Amygdala (tissue), 56 donors: ENCODE measurements around the gene TAOK1.
A peak's percentile ranks its signal among the peaks of the same experiment; 100 is the strongest.

Experiments used
- DNase-seq, 56 donors: peaks; one replicate each; lab custom pipeline; 2025; lab: John Stamatoyannopoulos, UW

The TAOK1 gene

DNA sequence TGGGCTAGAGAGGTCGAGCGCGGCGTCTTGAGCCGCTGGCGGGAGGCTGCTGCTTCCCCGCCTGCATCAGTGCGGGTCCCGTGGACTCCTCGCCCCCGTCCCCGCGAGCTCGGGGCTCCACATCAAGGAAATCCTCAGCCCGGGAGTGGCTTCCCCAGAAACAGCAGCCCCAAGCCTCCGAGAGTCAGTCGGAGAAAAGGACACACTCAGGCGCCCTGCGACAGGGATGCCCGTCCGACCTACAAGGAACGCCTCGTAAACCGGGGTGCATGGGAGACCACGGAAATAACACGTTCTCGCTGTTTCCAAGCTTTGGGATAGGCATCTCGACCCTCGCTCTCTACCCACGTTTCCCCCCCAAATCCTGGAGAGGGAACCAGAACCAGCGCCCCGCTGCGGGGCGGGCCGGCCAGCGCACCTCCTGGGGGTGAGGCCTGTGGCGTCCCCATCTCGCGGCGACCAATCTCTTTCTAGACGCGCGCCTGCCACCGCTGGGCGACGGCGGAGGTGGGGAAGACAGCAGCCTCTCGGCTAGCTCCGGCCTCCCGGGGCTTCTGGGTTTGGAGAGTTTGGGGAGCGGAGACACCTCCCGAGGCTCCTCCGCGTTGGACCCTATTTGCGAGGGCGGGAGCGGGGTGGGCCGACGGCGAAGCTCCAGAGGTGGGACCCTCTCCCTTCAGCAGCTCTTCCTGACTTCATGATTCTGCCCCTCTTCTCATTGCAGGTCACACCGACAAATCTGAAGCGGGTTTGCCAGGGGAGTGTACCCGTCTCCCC is 177.6 kb downstream of the TAOK1 start:
- peak in 12 of 56 donors; percentile 34 to 62 (median 52) for DNase-seq

DNA sequence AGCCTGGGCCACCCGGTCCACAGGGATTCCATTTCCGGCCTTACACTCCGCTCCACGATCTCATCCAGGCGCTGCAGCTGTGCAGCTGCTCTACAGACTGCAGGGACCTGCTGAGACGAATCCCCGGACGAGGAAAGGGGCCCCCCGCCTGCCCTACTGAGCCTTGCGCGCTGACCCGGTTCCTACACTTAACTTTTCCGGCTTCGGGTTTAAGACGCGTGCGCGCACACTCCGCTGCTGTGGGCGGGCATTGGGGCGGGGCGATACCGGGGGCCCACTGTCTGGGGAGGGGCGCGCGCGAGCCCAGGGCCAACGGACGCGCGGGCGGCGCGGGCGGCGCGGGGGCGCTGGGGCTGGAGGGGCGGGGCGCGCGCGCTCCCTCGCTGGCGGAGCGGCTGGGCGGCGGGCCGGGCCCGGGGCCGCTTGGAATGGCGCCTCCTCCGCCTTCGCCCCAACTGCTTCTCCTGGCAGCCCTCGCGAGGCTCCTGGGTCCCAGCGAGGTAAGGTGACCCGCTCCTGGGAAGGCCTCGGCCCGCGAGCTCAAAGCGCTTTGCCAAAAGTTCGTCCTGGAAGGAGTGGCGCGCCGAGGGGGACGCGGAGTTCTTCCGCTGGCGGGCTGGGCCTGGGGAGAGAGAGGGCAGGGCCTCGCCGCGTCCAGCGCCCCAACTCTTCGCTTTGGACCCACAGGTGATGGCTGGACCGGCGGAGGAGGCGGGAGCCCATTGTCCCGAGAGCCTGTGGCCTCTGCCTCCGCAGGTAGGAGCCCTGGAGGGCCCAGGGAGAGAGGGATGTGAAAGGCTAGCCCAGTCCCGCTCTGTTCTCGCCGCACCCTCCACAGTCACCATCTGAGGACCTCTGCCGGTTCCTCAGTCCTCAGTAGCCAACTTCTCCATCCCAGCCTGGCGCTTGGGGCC is 178.4 kb downstream of the TAOK1 start, which contains the start of gene TP53I13:
Gene TP53I13, plus strand, starts transcription at position 371 of the 914 bp plus-strand sequence. Its CDS starts 58 bp downstream, at position 429.
- peak in 43 of 56 donors; percentile 35 to 85 (median 69) for DNase-seq

DNA sequence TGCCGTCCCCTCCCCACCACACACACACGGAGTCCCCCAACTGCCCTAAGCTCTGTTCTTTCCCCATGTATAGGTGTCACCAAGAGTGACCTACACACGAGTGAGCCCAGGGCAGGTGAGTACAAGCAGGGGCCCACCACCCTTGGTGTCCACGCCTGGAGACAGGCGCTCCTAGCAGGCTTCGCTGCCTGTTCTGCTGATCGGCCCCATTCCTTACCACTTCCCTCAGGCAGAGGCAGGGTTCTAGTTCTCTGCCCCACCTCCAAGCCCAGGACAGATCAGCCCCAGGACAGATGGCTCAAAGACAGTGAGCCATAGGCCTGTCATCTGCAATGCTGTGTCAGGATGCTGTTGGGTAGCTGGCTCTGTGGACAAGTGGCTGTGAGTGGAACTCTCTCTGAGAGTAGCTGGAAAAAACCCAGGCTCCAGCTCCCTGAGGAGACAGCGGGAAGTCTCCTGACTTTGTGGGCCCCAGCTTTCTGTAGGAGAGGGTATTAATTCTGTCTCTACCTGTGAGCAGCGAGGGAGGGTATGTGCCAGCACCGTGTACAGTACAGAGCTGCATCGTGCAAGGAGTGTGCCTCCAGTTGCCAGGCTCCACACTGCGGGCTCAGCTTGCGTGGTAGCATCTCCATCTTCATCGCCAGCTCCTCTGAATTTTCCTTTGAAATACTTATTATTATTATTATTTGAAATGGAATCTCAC is 179.2 kb downstream of the TAOK1 start:
- DNase-seq = no peak

DNA sequence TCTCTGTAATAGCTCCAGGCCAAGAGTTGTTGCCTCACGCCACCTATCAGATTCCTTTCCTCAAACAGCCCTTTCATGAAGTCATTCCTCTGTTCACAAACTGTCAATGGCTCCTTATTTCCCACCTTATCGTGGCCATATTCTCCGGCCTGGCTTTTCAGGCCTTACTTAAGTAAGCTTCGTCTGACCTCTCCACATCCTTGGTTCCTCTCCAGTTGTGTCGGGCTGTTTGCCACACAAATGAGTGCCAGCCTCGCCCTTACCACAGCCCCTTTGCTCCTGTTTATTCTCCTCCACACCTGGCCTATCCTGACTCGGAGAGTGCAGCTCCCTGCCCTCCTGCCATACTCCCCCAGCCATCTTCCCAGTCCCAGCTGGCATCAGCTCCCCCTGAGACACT is 180.4 kb downstream of the TAOK1 start:
- DNase-seq = no peak

DNA sequence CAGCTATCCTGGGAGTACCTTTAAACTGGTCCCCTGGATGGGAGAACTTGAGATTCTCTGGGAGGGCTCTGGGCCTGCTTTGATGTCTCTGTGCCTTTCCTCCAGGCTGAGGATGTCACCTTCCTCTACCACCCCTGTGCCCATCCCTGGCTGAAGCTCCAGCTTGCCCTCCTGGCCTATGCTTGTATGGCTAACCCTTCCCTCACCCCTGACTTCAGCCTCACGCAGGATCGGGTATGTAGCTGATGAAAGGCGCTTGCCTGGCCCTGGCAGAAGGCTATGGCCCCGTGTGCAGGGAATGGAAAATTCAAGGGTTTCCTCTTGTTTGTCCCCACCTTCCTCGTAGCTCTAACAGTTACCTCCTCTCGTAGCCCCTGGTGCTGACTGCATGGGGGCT is 181.3 kb downstream of the TAOK1 start:
- no peak for DNase-seq

DNA sequence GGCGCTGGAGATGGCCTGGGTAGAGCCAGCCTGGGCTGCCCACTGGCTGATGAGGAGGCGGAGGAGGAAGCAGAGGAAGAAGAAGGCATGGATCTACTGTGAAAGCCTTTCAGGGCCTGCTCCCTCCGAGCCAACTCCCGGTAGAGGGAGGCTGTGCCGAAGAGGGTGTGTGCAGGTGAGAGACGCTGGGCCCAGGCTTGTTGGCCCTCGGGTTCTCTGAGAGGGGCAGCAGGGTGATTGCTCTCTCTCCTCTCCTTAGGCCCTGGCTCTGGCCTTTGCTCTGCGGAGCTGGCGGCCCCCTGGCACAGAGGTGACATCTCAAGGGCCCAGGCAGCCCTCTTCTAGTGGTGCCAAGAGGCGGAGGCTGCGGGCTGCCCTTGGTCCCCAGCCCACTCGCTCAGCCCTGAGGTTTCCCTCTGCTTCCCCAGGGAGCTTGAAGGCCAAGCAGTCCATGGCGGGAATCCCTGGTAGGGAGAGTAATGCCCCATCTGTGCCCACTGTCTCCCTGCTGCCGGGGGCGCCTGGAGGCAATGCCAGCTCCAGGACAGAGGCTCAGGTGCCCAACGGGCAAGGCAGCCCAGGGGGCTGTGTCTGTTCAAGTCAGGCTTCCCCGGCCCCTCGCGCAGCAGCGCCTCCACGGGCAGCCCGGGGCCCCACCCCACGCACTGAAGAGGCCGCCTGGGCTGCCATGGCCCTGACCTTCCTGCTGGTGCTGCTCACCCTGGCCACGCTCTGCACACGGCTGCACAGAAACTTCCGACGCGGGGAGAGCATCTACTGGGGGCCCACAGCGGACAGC is 181.9 kb downstream of the TAOK1 start:
- DNase-seq = no peak

DNA sequence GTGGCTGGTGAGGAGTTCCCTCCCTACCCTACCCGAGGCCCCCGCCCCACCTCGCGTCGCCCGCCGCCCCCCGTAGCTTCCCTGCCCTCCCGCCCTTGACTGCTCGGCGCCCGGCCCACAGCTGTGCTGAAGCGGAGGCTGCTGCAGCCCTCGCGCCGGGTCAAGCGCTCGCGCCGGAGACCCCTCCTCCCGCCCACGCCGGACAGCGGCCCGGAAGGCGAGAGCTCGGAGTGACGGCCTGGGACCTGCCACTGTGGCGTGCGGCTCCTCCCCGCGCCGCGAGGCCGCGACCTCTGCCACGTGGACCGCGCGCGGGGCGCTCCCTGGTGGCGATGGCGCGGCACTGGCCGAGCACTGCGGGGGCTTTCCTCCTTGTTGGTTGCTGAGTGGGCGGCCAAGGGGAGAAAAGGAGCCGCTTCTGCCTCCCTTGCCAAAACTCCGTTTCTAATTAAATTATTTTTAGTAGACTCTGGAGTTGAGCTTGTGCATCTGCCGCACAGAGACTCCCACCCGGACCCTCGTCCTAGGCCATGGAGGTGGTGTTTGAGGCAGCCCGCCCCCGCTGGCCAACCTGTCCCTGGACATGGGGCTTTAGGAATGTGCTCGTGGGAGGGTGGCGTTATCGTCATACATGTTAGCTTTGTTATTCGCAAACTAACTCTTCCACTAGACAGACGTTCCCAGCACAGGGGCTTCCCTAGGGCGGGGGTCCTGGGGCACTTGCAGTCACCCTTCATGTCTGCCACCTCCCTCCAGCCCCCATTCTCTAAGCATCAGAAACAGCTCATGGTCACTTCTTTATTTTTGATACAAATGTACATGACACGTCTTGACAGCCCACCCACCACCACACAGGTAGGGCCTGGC is 182.8 kb downstream of the TAOK1 start:
- DNase-seq = peak in 24 of 56 donors; percentile 20 to 74 (median 47)

DNA sequence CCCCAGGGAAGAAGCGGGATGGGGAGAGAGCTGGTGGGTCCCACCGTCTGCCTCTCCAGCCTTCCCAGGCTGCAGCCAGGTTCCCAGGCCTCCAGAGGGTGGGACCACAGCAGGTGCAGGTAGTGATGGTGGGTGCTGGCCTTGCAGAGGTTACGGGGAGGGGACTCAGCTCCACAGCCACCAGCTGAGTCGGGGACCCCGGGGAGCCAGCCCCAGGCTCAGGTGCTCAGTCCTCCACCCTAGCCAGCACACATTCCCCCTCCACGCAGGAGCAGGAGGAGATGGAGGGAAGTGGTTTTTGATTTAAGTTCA is 183.4 kb downstream of the TAOK1 start:
- no peak for DNase-seq

DNA sequence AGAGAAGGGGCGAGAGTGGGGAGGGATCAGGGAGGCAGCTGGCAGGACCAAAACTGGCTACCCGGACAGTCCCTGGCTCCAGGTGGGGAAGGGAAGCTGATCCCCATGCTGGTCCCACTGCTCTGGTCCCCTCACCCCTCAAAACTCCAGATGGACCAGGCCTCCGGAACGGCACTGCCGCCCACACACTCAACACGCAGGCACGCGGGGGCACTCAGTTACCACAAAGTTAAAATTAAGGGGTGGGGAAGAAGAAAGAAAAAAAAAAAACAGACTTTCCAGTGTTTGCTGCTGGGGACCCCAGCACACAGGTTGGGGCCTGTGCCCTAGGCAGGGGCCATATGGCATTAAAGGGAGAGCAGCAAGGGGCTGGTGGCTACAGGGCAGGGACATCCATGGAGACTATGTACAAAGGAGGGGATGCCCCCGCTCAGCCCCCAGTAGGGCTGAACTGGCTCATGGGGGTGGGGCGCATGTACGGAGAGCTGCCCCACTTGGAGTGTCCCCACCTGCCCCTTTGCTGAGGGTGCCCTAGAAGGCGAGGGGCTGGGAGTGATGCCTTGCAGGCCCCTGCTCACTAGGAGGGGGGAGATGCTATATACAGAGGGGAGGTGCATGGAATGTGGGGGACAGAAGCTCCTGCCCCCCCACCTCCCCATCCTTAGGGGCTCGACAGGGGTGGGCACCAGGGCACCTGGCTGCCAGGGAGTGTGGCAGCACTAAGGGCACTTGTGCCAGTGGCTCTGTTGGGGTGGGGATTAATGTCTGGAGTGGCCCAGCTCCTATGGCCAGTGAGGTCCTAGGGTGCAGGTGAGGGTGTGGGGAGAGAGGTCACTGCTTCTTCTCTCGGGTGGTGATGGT is 183.9 kb downstream of the TAOK1 start:
- DNase-seq = no peak

DNA sequence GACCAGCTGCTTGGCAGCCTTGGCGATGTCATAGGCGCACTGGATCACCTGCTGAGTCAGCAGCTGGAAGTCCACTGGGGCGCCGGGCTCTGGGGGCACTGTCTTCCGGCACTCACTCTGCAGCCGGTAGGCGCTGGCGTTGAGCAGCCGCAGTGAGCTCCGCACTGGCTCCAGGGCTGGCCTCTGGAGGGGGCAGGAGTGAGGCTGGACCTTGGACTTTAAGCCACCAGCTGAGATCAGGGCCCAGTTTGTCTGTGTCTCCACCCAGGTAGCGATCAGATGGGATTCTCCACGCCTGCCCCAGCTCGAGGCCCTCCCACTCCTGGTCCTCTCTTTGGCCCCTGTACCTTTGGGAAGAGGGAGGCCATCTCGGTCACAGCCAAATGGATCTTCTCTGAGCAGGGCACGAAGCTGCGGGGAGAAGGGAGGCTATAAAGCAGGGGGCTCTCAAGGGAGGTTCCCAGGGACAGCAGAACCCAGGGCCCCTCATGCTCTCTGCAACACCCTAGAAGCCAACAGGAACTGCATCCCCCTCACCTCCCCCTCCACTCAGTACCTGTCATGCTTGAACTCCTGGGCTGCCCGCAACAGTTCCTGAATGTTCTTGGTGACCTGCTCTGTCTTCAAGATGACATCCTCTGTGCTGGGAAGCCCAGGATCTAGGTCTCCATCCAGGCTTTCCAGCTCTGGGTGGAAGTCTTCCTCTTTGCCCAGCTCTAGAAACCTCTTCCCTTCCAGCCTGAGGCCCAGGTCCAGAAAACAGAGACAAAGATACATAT is 184.8 kb downstream of the TAOK1 start:
- DNase-seq = no peak

DNA sequence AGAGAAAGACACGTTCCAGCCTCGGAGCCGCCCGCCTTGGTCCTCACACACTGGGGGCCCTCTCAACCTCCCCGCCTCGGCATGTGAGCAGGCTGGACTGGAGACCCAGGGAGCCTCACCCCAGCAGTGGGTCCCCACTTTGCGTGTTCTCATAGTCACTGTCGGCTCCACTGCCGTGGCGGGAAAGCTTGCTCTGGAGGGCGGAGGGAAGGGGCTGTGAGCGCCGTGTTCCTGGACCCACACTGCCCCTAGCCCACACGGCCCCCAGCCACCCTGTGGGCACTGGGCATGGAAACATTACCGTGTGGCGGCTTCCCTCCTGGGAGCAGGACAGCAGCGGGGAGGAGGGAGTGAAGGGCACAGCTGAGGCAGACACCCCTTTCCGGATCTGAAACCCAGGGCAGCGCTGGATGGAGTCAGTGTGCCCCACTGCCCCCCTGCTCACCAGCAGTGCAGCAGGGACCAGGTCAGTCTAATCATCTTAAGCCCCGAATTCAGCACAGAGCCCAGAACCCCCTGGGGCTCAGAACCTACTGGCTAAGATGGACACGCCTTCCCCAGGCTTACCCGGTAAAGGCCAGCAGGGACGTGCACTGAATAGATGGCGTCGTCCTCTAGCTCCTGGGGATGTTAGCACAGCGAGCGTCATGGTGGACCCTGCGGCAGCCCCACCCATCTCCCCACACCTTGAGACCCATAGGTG is 185.5 kb downstream of the TAOK1 start:
- DNase-seq = no peak

DNA sequence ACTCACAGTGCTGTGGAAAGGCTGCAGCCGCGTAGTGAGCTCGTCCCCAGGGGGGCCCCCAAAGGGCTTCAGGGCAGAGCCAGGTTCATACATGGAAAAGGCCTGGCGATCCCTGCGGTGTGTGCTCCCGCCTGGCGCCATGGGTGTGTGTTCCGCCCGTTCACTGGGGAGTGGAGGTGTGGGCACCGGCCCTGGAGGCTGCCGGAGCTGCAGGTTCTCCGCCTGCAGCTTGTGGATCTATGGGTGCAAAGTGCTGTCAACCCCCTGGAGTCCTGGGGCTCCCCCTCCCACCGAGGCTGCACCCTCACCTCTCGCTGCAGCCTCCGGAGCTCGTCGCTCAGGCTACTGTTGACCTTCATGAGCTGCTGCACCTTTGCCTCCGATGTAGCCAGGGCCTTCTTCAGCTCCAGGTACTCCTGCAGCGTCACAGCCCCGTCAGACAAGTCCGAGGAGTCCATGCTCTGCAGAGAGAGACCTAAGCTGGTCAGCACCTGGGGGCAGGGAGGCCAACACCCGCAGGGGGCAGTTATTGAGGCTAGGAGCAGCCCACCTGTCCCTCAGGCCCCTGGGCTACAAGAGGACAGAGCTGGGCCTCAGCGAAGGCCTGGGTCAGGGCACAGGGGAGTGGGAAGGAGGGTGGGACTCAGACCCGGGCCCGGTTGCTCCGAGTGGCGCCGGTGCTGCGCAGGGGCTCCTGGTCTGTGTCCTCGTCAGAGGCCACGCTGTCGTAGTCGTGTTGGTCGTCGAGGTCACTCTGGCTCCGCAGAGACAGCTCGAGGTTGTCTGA is 186.2 kb downstream of the TAOK1 start:
- DNase-seq = no peak

DNA sequence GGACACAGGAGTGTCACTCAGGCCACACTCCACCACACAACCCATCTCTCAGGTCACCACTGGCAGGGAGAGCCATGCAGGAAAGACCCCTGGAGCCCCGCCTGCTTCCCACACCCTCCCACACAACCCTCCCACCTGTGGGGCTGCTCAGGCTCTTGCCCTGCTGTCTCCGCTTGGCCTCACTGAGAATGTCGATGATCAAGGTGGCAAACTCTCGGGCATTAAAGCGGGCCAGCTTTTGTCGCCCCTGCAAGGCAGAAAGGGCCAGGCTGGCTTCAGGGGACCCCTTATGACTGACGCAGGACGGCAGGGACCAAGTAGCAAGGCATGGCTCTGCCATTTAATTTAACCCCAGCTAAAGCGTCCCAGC is 186.8 kb downstream of the TAOK1 start:
- no peak for DNase-seq

DNA sequence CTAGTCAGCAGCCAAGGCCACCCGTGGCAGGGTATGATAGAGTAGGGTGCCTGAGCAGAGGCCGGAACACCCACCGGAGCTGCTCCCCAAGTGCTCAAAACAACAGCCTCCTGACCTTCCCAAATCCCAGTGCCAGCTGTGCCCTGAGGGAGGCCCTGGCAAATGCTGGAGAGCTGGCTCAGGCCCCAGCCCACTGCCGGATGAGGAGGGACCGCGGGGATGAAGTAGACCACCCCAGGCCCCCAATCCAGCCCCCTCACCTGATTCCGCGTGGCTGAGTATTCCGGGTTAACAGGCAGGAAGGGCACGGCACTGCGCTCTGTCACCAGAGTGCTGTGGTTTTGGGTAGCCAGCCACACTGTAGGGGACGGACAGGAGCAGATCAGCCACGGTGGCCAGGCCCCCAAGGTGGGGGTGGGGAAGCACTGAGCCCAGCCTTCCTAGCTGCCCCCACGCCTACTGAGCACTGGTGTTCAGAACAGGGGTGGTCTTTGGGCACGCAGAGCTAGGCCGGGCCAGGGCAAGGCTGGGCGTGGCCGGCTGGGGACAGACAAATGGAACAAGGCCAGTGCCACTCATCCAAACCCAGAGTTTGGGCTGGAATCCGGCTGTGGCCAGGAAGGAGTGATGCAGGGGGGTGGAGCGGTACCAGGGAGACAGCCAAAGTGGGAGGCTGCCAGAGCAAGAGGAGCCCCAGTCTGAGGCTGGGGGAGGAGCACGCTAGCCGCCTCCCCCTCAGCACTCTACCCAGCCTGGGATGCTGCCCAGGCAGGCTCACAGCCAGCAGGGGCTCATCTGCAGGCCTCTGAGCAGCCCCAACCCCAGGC is 187.4 kb downstream of the TAOK1 start:
- peak in 46 of 56 donors; percentile 29 to 89 (median 68) for DNase-seq
